HEK293 (cell line): ENCODE measurements around the gene IWS1.

ENCODE experiments used
- CTCF ChIA-PET: fragments of 350-600 bp; formaldehyde crosslinking; extraction: SDS; loops from one replicate; lab custom pipeline; 2021; ENCODE audit warnings: antibody characterized with exemption; lab: Yijun Ruan, JAX
- POLR2A ChIA-PET: fragments of 300-600 bp; formaldehyde crosslinking; extraction: SDS; loops from one replicate; lab custom pipeline; 2020; ENCODE audit warnings: antibody characterized with exemption, inconsistent platforms; lab: Yijun Ruan, JAX
- H3K27ac ChIP-seq: fragments of 200-500 bp; sonication (Bioruptor generic); 2 replicates; pipeline ENCODE4 v1.5.1; 2014; ENCODE audit warnings: low read depth, low read length, control low read depth, inconsistent platforms; ENCODE audit errors: extremely low read depth
- H3K36me3 ChIP-seq, 2 experiments: fragments of 200-500 bp in 1 of 2; sonication (Bioruptor generic) in 1 of 2; 1 replicate in 1 of 2; 2 replicates in 1 of 2; pipeline ENCODE4 v1.5.1; 2014 to 2017; ENCODE audit warnings: inconsistent platforms in 2 of 2, low read length in 2 of 2; ENCODE audit not compliant: control insufficient read depth in 2 of 2, insufficient read depth in 1 of 2
- H3K4me1 ChIP-seq: fragments of 200-500 bp; sonication (Bioruptor generic); 2 replicates; pipeline ENCODE4 v1.5.1; 2014; ENCODE audit warnings: mild to moderate bottlenecking, low read length, inconsistent platforms; ENCODE audit not compliant: control insufficient read depth, insufficient read depth
- H3K4me3 ChIP-seq: 2 replicates; pipeline ENCODE4 v1.5.1; 2011; ENCODE audit warnings: low read depth, mild to moderate bottlenecking, control low read depth, low read length, moderate library complexity
- H3K9me3 ChIP-seq: fragments of 200-500 bp; sonication (Bioruptor generic); 2 replicates; pipeline ENCODE4 v1.5.1; 2014; ENCODE audit warnings: low read depth, low read length, inconsistent platforms; ENCODE audit not compliant: control insufficient read depth, insufficient read depth
- KLF16 ChIP-seq: fragments of 450-650 bp; formaldehyde crosslinking; IDR thresholded peaks from 2 replicates; pipeline ENCODE4 v1.5.1; 2017; ENCODE audit warnings: missing biosample characterization, missing genetic modification characterization
- SETDB1 ChIP-seq: IDR thresholded peaks from one replicate; pipeline ENCODE4 v1.6.1; 2017; ENCODE audit warnings: mild to moderate bottlenecking, low read length, moderate library complexity, mixed read lengths; ENCODE audit not compliant: insufficient read length
- SP2 ChIP-seq: fragments of 450-650 bp; formaldehyde crosslinking; IDR thresholded peaks from 2 replicates; pipeline ENCODE4 v1.5.1; 2016; ENCODE audit warnings: missing biosample characterization, missing genetic modification characterization
- ZBTB7A ChIP-seq: fragments of 450-650 bp; formaldehyde crosslinking; IDR thresholded peaks from 2 replicates; pipeline ENCODE4 v1.5.1; 2016; ENCODE audit warnings: low read depth, missing biosample characterization, missing genetic modification characterization
- ZNF16 ChIP-seq: fragments of 450-650 bp; formaldehyde crosslinking; IDR thresholded peaks from 2 replicates; pipeline ENCODE4 v1.5.1; 2016; ENCODE audit warnings: low read depth, missing biosample characterization, missing genetic modification characterization
- ZNF175 ChIP-seq: fragments of 450-650 bp; formaldehyde crosslinking; IDR thresholded peaks from 2 replicates; pipeline ENCODE4 v1.5.1; 2016; ENCODE audit warnings: missing biosample characterization, missing genetic modification characterization
- ZNF19 ChIP-seq: fragments of 450-650 bp; formaldehyde crosslinking; IDR thresholded peaks from 2 replicates; pipeline ENCODE4; 2016; ENCODE audit warnings: missing biosample characterization, missing genetic modification characterization, low read depth
- ZNF202 ChIP-seq: fragments of 450-650 bp; formaldehyde crosslinking; IDR thresholded peaks from 2 replicates; pipeline ENCODE4 v1.5.1; 2016; ENCODE audit warnings: missing biosample characterization, missing genetic modification characterization, borderline replicate concordance
- ZNF214 ChIP-seq: fragments of 450-650 bp; formaldehyde crosslinking; IDR thresholded peaks from 2 replicates; pipeline ENCODE4 v1.5.1; 2017; ENCODE audit warnings: missing biosample characterization, mild to moderate bottlenecking, missing genetic modification characterization, borderline replicate concordance
- ZNF239 ChIP-seq: fragments of 450-650 bp; formaldehyde crosslinking; IDR thresholded peaks from 2 replicates; pipeline ENCODE4 v1.5.1; 2016; ENCODE audit warnings: missing biosample characterization, missing genetic modification characterization
- ZNF24 ChIP-seq: fragments of 450-650 bp; formaldehyde crosslinking; IDR thresholded peaks from 2 replicates; pipeline ENCODE4 v1.5.1; 2016; ENCODE audit warnings: missing biosample characterization, missing genetic modification characterization
- ZNF37A ChIP-seq: fragments of 450-650 bp; IDR thresholded peaks from 2 replicates; pipeline ENCODE4 v1.5.1; 2018; ENCODE audit warnings: missing biosample characterization, missing genetic modification characterization
- ZNF433 ChIP-seq: fragments of 450-650 bp; formaldehyde crosslinking; IDR thresholded peaks from 2 replicates; pipeline ENCODE4 v1.5.1; 2016; ENCODE audit warnings: missing biosample characterization, missing genetic modification characterization, low read depth
- ZNF529 ChIP-seq: fragments of 450-650 bp; formaldehyde crosslinking; IDR thresholded peaks from 2 replicates; pipeline ENCODE4 v1.5.1; 2017; ENCODE audit warnings: missing genetic modification characterization, missing biosample characterization; ENCODE audit not compliant: insufficient replicate concordance
- ZNF76 ChIP-seq: fragments of 450-650 bp; formaldehyde crosslinking; IDR thresholded peaks from 2 replicates; pipeline ENCODE4; 2016; ENCODE audit warnings: low read depth, missing biosample characterization, missing genetic modification characterization, borderline replicate concordance
- ZNF768 ChIP-seq: fragments of 450-650 bp; formaldehyde crosslinking; IDR thresholded peaks from 2 replicates; pipeline ENCODE4 v1.5.1; 2018; ENCODE audit warnings: missing biosample characterization, mild to moderate bottlenecking, missing genetic modification characterization
- ZNF792 ChIP-seq: fragments of 450-650 bp; formaldehyde crosslinking; IDR thresholded peaks from 2 replicates; pipeline ENCODE4 v1.5.1; 2016; ENCODE audit warnings: missing biosample characterization, missing genetic modification characterization
- TF ChIP-seq, protein P1 (sequence below): fragments of 450-650 bp; formaldehyde crosslinking; IDR thresholded peaks from 2 replicates; pipeline ENCODE4 v1.5.1; 2017; ENCODE audit warnings: missing biosample characterization, mild to moderate bottlenecking, missing genetic modification characterization, moderate library complexity
- TF ChIP-seq, protein P2 (sequence below): fragments of 450-650 bp; formaldehyde crosslinking; IDR thresholded peaks from 2 replicates; pipeline ENCODE4 v1.5.1; 2016; ENCODE audit warnings: missing biosample characterization, missing genetic modification characterization

The IWS1 gene

DNA sequence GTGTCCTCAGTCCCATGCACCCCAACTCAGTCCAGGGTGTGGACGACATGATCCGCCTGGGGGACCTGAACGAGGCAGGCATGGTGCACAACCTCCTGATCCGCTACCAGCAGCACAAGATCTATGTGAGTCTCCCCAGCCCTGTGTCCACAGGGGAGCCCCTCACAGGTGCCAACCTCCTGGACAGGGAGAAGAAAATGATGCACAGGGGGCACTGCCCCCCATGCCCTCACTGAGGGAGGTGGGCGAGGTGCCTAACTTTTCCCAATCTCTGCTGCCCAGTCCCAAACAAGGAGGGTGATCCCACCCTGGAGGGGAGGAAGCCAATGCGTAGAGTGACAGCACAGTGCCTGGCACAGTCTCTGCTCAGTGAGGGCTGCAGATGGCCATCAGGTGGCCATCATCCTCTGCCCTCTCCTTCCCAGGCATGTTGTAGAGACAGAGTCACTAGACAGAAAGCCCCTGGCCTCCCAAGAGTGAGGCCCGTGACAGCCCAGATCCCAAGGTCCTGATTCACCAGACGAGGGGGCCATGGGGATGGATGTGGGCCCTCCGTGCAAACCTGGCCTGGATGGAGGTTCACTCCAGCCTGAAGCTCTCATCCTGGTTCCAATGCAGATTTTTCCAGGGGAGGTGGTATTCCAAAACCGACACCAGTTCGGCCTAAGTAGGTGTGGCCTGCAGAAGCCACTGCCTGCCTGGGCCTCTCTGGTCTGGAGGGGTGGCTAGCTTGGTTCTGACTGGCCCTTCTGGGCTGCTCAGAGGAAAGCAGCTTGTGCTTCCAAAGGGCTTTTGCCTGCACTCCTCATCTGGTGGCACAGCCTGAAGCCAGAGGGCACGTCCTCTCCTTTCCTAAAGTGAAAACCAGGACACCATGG is 39.2 kb upstream of the IWS1 start (continued):
- no peak for TF ChIP-seq ZNF19 (tag by site-specific recombination)

DNA sequence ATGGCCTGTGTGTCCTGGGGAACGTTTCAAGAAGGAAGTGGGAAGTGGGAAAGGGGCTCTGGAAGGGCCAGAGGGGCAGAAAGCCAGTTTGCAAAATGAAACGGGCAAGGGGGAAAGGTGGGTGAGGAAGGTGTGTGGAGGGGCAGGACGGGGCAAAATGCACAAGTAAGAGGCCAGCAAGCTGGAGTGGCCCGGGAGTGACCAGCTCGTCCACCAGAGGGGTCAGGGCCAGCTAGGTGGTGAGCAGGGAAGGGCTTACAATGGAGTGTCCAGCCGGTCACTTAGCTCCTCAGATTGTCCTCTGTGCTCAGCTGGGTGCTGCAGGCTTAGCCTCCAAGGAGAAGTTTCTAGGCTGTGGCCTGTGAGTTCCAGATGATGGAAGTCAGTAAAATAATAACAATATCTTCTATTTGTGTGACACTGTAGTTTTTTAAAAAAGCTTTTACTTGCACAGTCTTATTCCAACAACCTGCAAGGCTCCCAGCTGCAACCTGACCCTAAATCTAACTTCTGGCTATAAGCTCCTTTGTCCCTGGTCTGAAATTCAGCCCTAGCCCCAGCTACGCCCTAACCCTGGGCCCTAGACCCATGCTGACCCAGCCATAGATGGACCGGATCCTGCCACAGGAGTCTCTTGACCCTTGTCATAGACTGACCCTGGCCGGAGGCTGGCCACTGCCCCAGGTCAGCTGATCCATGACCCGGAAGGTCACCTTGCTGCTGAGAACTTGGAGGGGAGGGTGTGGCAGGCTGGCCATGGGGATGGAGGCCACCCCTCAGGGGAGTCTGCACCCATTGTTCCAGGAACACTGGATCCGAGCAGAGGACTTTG is 38.4 kb upstream of the IWS1 start:
- Histone ChIP-seq H3K27ac (no peak overlapping the region), H3K9me3 (no peaks in the 10 kb centered on the region), H3K36me3 (no peaks in the 10 kb centered on the region), H3K4me3 (no peak overlapping the region), H3K4me1 (no peaks in the 10 kb centered on the region)
- TF ChIP-seq ZNF433: no peak
- TF ChIP-seq, protein P1, sequence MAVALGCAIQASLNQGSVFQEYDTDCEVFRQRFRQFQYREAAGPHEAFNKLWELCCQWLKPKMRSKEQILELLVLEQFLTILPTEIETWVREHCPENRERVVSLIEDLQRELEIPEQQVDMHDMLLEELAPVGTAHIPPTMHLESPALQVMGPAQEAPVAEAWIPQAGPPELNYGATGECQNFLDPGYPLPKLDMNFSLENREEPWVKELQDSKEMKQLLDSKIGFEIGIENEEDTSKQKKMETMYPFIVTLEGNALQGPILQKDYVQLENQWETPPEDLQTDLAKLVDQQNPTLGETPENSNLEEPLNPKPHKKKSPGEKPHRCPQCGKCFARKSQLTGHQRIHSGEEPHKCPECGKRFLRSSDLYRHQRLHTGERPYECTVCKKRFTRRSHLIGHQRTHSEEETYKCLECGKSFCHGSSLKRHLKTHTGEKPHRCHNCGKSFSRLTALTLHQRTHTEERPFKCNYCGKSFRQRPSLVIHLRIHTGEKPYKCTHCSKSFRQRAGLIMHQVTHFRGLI: no peak
- ChIA-PET POLR2A (no interaction called here), CTCF (no interaction called here)

DNA sequence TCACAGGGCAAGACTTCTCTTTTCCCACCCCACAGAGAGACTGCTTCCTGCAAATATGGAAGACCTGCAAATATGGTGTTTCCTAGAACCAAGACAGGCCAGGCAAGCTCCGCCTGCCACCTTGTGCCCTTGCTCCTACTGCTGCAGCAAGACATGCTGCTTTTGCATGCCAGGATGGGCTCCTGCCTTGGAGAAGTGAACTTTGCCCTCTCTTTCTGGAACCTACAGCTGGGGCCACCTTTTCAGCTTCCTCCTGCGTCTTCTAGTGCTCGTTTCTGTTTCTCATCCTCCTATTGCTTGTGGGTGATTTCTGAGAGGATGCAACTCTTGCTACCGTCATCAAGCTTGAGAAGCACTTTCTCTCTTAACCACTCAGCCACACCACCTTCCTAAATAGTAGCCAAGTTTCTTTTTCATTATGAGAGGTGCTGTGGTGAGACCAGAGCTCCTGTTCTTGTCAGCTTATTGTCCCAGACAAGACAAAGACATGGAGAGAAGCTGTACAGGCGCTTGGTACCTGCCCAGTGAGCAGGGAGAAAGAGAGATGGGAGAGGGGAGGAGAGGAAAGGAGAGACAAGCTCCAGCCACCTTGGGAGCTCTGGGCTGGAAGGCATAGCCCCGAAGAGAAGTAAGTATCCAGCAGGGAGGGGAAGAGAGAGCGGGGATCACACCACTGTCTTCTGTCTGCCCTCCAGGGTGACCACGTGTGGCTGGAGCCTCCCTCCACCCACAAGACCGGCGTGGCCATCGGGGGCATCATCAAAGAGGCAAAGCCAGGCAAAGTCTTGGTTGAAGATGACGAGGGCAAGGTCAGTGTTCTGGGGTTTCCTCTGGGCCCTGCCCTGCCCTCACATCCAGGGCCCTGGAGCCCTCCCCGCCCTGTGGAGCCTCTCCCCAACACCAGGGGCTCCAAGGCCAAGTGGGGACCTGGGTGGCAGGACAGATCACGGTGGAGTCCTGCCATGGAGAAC is 37.5 kb upstream of the IWS1 start:
- POLR2A ChIA-PET: interaction anchor here (0.6 kb wide), 1 partner anchor 521 kb away, joined by 3 read pairs; no protein-coding TSS in a partner anchor
- H3K4me1 ChIP-seq: no peaks in the 10 kb centered on the region
- no peaks in the 10 kb centered on the region for H3K9me3 ChIP-seq
- H3K36me3 ChIP-seq: no peaks in the 10 kb centered on the region
- no peak for TF ChIP-seq ZNF16 (tag by site-specific recombination)
- TF ChIP-seq ZNF175 (tag by site-specific recombination): no peak
- no peak for TF ChIP-seq ZBTB7A (tag by site-specific recombination)
- TF ChIP-seq, all 188 proteins: peak for 0
- Histone ChIP-seq H3K27ac (no peak overlapping the region), H3K4me3 (no peak overlapping the region)
- CTCF ChIA-PET: no interaction called here

DNA sequence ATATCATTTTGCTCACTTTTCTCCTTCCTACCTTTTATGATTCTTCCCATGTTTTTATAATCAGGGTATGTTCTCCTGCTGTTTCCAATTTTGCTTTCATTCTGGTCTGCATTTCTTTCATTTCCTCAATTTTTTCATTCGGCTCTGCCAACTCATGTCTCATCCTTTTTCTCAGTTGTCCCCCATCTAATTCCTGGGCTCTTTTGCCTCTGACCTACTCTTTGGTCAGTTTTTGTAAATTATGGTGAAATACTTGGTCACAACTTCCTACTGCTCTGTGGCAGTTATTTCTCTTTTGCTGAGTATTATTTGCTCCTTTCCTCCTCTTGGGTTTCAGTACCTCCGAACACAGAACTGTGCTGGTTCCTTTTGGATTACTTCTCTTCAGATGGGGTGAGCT is 36.6 kb upstream of the IWS1 start:
- Histone ChIP-seq H3K36me3 (no peaks in the 10 kb centered on the region), H3K4me3 (no peak overlapping the region), H3K27ac (no peak overlapping the region), H3K9me3 (no peaks in the 10 kb centered on the region), H3K4me1 (no peaks in the 10 kb centered on the region)
- TF ChIP-seq ZNF24 (tag by site-specific recombination) (no peak), ZNF529 (no peak), SETDB1 (no peak), ZNF202 (tag by site-specific recombination) (no peak), ZNF792 (no peak), ZNF239 (tag by site-specific recombination) (no peak), KLF16 (tag by site-specific recombination) (no peak), ZNF214 (tag by site-specific recombination) (no peak), ZNF19 (tag by site-specific recombination) (no peak), ZNF768 (tag by site-specific recombination) (no peak), SP2 (tag by site-specific recombination) (no peak), ZNF175 (tag by site-specific recombination) (no peak), ZNF37A (tag by site-specific recombination) (no peak), ZNF76 (no peak)
- TF ChIP-seq, protein P2, sequence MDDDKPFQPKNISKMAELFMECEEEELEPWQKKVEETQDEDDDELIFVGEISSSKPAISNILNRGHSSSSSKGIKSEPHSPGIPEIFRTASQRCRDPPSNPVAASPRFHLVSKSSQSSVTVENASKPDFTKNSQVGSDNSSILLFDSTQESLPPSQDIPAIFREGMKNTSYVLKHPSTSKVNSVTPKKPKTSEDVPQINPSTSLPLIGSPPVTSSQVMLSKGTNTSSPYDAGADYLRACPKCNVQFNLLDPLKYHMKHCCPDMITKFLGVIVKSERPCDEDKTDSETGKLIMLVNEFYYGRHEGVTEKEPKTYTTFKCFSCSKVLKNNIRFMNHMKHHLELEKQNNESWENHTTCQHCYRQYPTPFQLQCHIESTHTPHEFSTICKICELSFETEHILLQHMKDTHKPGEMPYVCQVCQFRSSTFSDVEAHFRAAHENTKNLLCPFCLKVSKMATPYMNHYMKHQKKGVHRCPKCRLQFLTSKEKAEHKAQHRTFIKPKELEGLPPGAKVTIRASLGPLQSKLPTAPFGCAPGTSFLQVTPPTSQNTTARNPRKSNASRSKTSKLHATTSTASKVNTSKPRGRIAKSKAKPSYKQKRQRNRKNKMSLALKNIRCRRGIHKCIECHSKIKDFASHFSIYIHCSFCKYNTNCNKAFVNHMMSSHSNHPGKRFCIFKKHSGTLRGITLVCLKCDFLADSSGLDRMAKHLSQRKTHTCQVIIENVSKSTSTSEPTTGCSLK (tag by site-specific recombination): no peak
- ChIA-PET CTCF (no interaction called here), POLR2A (no interaction called here)
